Hepatocyte (in vitro differentiated cells): Measurements from ENCODE around the gene CISD3. TPM values are rescaled to one million over a fixed set of nuclear protein-coding genes. Genes with fewer than 3 reads are reported as not detected.

Source experiments
- DNase-seq: peaks from one replicate; pipeline ENCODE4 v3.0.0-alpha.2; 2016; ENCODE audit warnings: low spot score
- H2AFZ ChIP-seq: fragments of 200-600 bp; sonication (generic); 2 replicates; pipeline ENCODE4 v1.6.0; 2016; ENCODE audit warnings: antibody characterized with exemption, mild to moderate bottlenecking
- H3K27ac ChIP-seq: fragments of 200-600 bp; sonication (generic); 2 replicates; pipeline ENCODE4 v1.5.1; 2016; ENCODE audit warnings: mild to moderate bottlenecking
- H3K27me3 ChIP-seq: fragments of 200-600 bp; sonication (generic); 2 replicates; pipeline ENCODE4 v1.6.1; 2016
- H3K36me3 ChIP-seq: fragments of 200-600 bp; sonication (generic); replicated peaks from 2 replicates; pipeline ENCODE4 v1.5.1; 2016; ENCODE audit warnings: low read depth; ENCODE audit not compliant: insufficient read depth
- H3K4me1 ChIP-seq: fragments of 200-600 bp; sonication (generic); 2 replicates; pipeline ENCODE4 v1.5.1; 2016; ENCODE audit warnings: mild to moderate bottlenecking, moderate library complexity; ENCODE audit not compliant: insufficient read depth
- H3K4me2 ChIP-seq: fragments of 200-600 bp; sonication (generic); 2 replicates; pipeline ENCODE4 v1.6.0; 2016
- H3K4me3 ChIP-seq: fragments of 200-600 bp; sonication (generic); 2 replicates; pipeline ENCODE4 v1.5.1; 2016; ENCODE audit warnings: mild to moderate bottlenecking
- H3K79me2 ChIP-seq: fragments of 200-600 bp; sonication (generic); 2 replicates; pipeline ENCODE4 v1.6.0; 2017; ENCODE audit warnings: mild to moderate bottlenecking
- H3K9me2 ChIP-seq: fragments of 200-600 bp; sonication (generic); replicated peaks from 2 replicates; pipeline ENCODE4 v1.6.0; 2017; ENCODE audit warnings: mild to moderate bottlenecking; ENCODE audit not compliant: insufficient read depth
- H3K9me3 ChIP-seq: fragments of 200-600 bp; sonication (generic); 2 replicates; pipeline ENCODE4 v1.5.1; 2016; ENCODE audit warnings: low read depth, mild to moderate bottlenecking
- H4K20me1 ChIP-seq: fragments of 200-600 bp; sonication (generic); 2 replicates; pipeline ENCODE4 v1.6.0; 2016; ENCODE audit warnings: mild to moderate bottlenecking; ENCODE audit not compliant: insufficient read depth, poor library complexity, severe bottlenecking
- EZH2 ChIP-seq: fragments of 200-600 bp; sonication (generic); IDR thresholded peaks from 2 replicates; pipeline ENCODE4 v1.6.1; 2016; ENCODE audit warnings: antibody characterized with exemption, mild to moderate bottlenecking, borderline replicate concordance
- EZH2phosphoT487 ChIP-seq: fragments of 200-600 bp; sonication (generic); IDR thresholded peaks from one replicate; pipeline ENCODE4 v1.6.1; 2018; ENCODE audit warnings: antibody characterized with exemption, mild to moderate bottlenecking, low read depth, moderate library complexity; ENCODE audit not compliant: unreplicated experiment, severe bottlenecking
- WGBS: methylation state at CpG from one replicate; pipeline ENCODE4 v1.1.6; 2016; ENCODE audit warnings: low lambda C conversion rate; ENCODE audit errors: missing lambda C conversion rate; 5-methylcytosine and 5-hydroxymethylcytosine counted together
- polyA plus RNA-seq: library from polyadenylated mRNA; unstranded; fragments of >200 nt; fragmentation: Nextera tagmentation; extraction: Ambion mirVana; gene quantifications from 2 replicates; pipeline ENCODE4 v1.2.1, GENCODE V29; 2016
- total RNA-seq: library from RNA; depleted of rRNA; stranded (reverse); fragments of >200 nt; gene quantifications from 2 replicates; pipeline ENCODE4 v1.2.3, GENCODE V29; 2014
- TF ChIP-seq, protein P1 (sequence below): fragments of 200-600 bp; sonication (generic); IDR thresholded peaks from 2 replicates; pipeline ENCODE4 v1.5.1; 2016; ENCODE audit warnings: antibody characterized with exemption, mild to moderate bottlenecking; ENCODE audit not compliant: poor library complexity

Gene CISD3
- total and polyA plus RNA-seq, 2 experiments from 2014 or later = 5.0 to 37.0 TPM

GRCh38 chr17:38768417-38768816 is 38.3 kb downstream of the CISD3 start:
- H2AFZ ChIP-seq = no peak overlapping the region
- no peak overlapping the region for H3K27ac ChIP-seq
- H3K27me3 ChIP-seq = no peaks in the 10 kb centered on the region
- no peaks in the 10 kb centered on the region for H3K9me3 ChIP-seq
- no peak for DNase-seq
- WGBS = 84% methylated on average over 6 of the region's 6 CpGs
- no peaks in the 10 kb centered on the region for H3K36me3 ChIP-seq
- TF ChIP-seq EZH2 (no peak), EZH2phosphoT487 (no peak)
- TF ChIP-seq, protein P1, sequence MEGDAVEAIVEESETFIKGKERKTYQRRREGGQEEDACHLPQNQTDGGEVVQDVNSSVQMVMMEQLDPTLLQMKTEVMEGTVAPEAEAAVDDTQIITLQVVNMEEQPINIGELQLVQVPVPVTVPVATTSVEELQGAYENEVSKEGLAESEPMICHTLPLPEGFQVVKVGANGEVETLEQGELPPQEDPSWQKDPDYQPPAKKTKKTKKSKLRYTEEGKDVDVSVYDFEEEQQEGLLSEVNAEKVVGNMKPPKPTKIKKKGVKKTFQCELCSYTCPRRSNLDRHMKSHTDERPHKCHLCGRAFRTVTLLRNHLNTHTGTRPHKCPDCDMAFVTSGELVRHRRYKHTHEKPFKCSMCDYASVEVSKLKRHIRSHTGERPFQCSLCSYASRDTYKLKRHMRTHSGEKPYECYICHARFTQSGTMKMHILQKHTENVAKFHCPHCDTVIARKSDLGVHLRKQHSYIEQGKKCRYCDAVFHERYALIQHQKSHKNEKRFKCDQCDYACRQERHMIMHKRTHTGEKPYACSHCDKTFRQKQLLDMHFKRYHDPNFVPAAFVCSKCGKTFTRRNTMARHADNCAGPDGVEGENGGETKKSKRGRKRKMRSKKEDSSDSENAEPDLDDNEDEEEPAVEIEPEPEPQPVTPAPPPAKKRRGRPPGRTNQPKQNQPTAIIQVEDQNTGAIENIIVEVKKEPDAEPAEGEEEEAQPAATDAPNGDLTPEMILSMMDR = no peak
- no peak overlapping the region for H3K4me3 ChIP-seq
- no peaks in the 10 kb centered on the region for H3K79me2 ChIP-seq
- no peaks in the 10 kb centered on the region for H4K20me1 ChIP-seq
- H3K9me2 ChIP-seq = no peaks in the 10 kb centered on the region
- H3K4me2 ChIP-seq = no peak overlapping the region
- no peaks in the 10 kb centered on the region for H3K4me1 ChIP-seq

DNA sequence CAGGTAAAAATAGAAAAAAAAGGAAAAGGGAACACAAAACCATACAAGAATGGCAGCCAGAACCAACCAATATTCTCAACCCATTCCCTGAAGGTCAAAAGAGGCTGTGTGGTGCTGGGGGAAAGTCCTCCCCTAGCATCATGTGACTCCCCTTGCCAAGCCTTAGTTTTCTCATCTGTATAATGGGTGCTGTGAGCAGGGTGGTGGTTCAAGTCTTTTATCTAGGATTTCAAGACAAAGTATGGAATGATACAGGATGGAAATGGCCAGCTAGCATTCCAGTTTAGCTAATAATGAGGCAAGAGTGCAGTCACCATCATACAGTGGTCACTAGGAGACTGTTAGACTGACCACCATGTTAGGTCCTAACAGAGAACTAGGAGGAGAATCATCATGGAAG is 43.1 kb downstream of the CISD3 start:
- H3K9me3 ChIP-seq = no peaks in the 10 kb centered on the region
- no peak overlapping the region for H3K4me3 ChIP-seq
- no peak for TF ChIP-seq EZH2
- TF ChIP-seq, protein P1 = no peak
- TF ChIP-seq EZH2phosphoT487 = no peak
- no peaks in the 10 kb centered on the region for H3K9me2 ChIP-seq
- DNase-seq = no peak
- H3K4me2 ChIP-seq = no peak overlapping the region
- H3K36me3 ChIP-seq = no peaks in the 10 kb centered on the region
- H3K79me2 ChIP-seq = no peaks in the 10 kb centered on the region
- H4K20me1 ChIP-seq = no peaks in the 10 kb centered on the region
- H3K4me1 ChIP-seq = no peaks in the 10 kb centered on the region
- H2AFZ ChIP-seq = no peak overlapping the region
- H3K27ac ChIP-seq = no peak overlapping the region
- H3K27me3 ChIP-seq = no peaks in the 10 kb centered on the region

DNA sequence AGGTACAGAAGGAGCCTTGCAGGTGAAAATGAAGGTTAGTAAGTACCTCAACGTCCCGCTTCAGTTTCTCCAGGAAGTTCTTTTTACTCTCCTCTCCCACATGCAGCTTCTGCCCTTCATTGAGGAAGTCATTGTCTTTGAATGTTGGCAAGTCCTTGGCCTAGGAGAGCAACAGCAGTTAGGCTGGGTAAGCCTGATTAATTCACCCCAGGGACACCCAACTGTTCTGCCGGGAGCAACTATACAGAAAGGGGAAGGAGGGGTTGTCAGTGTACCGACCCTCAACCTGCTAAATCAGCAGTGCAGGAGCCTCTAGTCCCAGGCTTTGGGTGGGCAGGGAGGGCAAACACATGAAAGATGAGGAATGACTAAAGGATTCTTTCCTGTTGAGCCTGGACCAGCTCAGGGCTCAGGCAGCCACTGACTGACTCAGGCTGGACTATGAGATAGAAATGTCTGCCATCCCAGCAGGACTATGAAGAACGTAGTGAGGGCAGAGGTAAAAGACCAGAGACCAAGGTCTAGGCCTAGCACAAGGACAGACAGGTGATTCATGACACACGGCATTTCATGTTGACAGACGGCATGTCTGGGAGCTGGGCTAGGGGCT is 47.6 kb downstream of the CISD3 start:
- Histone ChIP-seq H3K27me3 (no peaks in the 10 kb centered on the region), H3K9me3 (no peaks in the 10 kb centered on the region), H4K20me1 (no peaks in the 10 kb centered on the region), H3K4me2 (no peak overlapping the region), H3K9me2 (no peaks in the 10 kb centered on the region), H3K36me3 (no peaks in the 10 kb centered on the region), H2AFZ (no peak overlapping the region), H3K4me1 (no peaks in the 10 kb centered on the region), H3K79me2 (no peaks in the 10 kb centered on the region), H3K27ac (no peak overlapping the region), H3K4me3 (no peak overlapping the region)
- 85% methylated on average over 7 of the region's 7 CpGs for WGBS
- DNase-seq = no peak
- TF ChIP-seq EZH2phosphoT487 (no peak), EZH2 (no peak)
- TF ChIP-seq, protein P1 = no peak
